HepG2 (cell line): ENCODE results near the gene NT5C3B. TPM values are rescaled to one million over a fixed set of nuclear protein-coding genes. Genes with fewer than 3 reads are reported as not detected.
A peak's percentile ranks its signal among the peaks of the same experiment; 100 is the strongest.

Experiments used
- CENPBD1 ChIP-seq: sonication (generic); formaldehyde crosslinking; IDR thresholded peaks from 2 replicates; pipeline ENCODE4 v1.8.0; 2022; ENCODE audit warnings: missing genetic modification reagents, low read depth, mild to moderate bottlenecking, borderline replicate concordance
- CSRNP2 ChIP-seq: sonication (generic); formaldehyde crosslinking; conservative IDR thresholded peaks from 2 replicates; pipeline ENCODE4 v1.8.0; 2022; ENCODE audit warnings: low read depth, missing genetic modification reagents
- HNF4A ChIP-seq: sonication (generic); formaldehyde crosslinking; IDR thresholded peaks from 2 replicates; pipeline ENCODE4 v1.4.0; 2020; ENCODE audit warnings: missing genetic modification reagents
- MED1 ChIP-seq: sonication (generic); formaldehyde crosslinking; IDR thresholded peaks from 2 replicates; pipeline ENCODE4 v1.4.0; 2020; ENCODE audit warnings: missing genetic modification reagents
- NR2F1 ChIP-seq, 2 experiments: fragments of 450-650 bp in 1 of 2; formaldehyde crosslinking in 1 of 2; IDR thresholded peaks; 2 replicates each; pipeline versions ENCODE4 v1.5.0 to v1.6.1; 2016 to 2020; ENCODE audit warnings: mild to moderate bottlenecking in 1 of 2, missing compliant biosample characterization in 1 of 2, missing genetic modification reagents in 1 of 2, moderate library complexity in 1 of 2
- PREB ChIP-seq: sonication (generic); formaldehyde crosslinking; IDR thresholded peaks from 2 replicates; pipeline ENCODE4 v1.4.0; 2020; ENCODE audit warnings: missing genetic modification reagents
- SATB2 ChIP-seq: sonication (generic); formaldehyde crosslinking; IDR thresholded peaks from 2 replicates; pipeline ENCODE4 v1.5.0; 2020; ENCODE audit warnings: missing genetic modification reagents
- ZBTB33 ChIP-seq: sonication (generic); formaldehyde crosslinking; IDR thresholded peaks from 2 replicates; pipeline ENCODE4 v1.4.0; 2020; ENCODE audit warnings: missing genetic modification reagents
- ZBTB40 ChIP-seq, 2 experiments: fragments of 450-650 bp in 1 of 2; sonication (generic) in 1 of 2; formaldehyde crosslinking in 1 of 2; IDR thresholded peaks; 2 replicates each; pipeline versions ENCODE4 v1.6.1 to v1.8.0; 2016 to 2022; ENCODE audit warnings: antibody characterized with exemption in 1 of 2, mild to moderate bottlenecking in 1 of 2, missing genetic modification reagents in 1 of 2
- ZNF33A ChIP-seq: sonication (generic); formaldehyde crosslinking; IDR thresholded peaks from 2 replicates; pipeline ENCODE4 v1.5.1; 2020; ENCODE audit warnings: missing genetic modification reagents, mild to moderate bottlenecking, moderate library complexity, borderline replicate concordance
- ZNF577 ChIP-seq: sonication (generic); formaldehyde crosslinking; IDR thresholded peaks from 2 replicates; pipeline ENCODE4 v1.4.0; 2020; ENCODE audit warnings: mild to moderate bottlenecking, low read depth, missing genetic modification reagents, borderline replicate concordance
- ZNF761 ChIP-seq: sonication (generic); formaldehyde crosslinking; conservative IDR thresholded peaks from 2 replicates; pipeline ENCODE4 v1.4.0; 2020; ENCODE audit warnings: mild to moderate bottlenecking, missing genetic modification reagents
- polyA plus RNA-seq, 8 experiments: library from polyadenylated mRNA; depleted of rRNA in 3 of 8; stranded (reverse) in 7 of 8; unstranded in 1 of 8; fragments of >200 nt; fragmentation: Illumina TruSeq in 4 of 8; extraction: Trizol in 4 of 8; gene quantifications; 2 replicates each; pipeline versions ENCODE4 v1.2.1 to v1.2.3, GENCODE V29; 2011 to 2016; ENCODE audit warnings: low read depth in 4 of 8, missing spikeins in 1 of 8, mixed read lengths in 1 of 8; ENCODE audit not compliant: insufficient read depth in 1 of 8
- total RNA-seq, 5 experiments: library from RNA; depleted of rRNA; stranded (reverse); fragments of >200 nt; fragmentation: Illumina TruSeq; extraction: Trizol; gene quantifications; 2 replicates each; pipeline ENCODE4 v1.2.3, GENCODE V29; 2016; ENCODE audit warnings: low read depth in 1 of 5

Gene NT5C3B
- total and polyA plus RNA-seq, 2 of the 13 experiments (the other 11 are each of a cell fraction or from before 2014, with no cell fraction given), result 104 to 126 TPM

- no peak for TF ChIP-seq ZBTB40 (IDR thresholded peaks at IDR 0.05)
- TF ChIP-seq ZBTB40 (CRISPR knock-in tag; IDR thresholded peaks at IDR 0.05), result 0 out of 2 replicates have a peak, but pooled peaks have one; percentile 22
- no peak for TF ChIP-seq SATB2 (CRISPR knock-in tag)
- no peak for TF ChIP-seq PREB (CRISPR knock-in tag)
- TF ChIP-seq ZBTB33 (CRISPR knock-in tag), result peak; percentile 84
- TF ChIP-seq HNF4A (CRISPR knock-in tag), result peak; percentile 63
- TF ChIP-seq ZNF761, result no peak
- no peak for TF ChIP-seq CENPBD1 (CRISPR knock-in tag)
- TF ChIP-seq NR2F1 (CRISPR knock-in tag; IDR thresholded peaks at IDR 0.05), result no peak
- no peak for TF ChIP-seq ZNF33A (CRISPR knock-in tag)
- no peak for TF ChIP-seq ZNF577 (CRISPR knock-in tag)
- no peak for TF ChIP-seq MED1 (CRISPR knock-in tag)
- no peak for TF ChIP-seq CSRNP2 (CRISPR knock-in tag)
Measured at GRCh38 chr17:41825175-41825845, 10.7 kb downstream of the NT5C3B start (continued).
